GM19395 (cell line): Measurements from ENCODE around the gene RANBP10.

Source experiments
- ATAC-seq: cut with Tn5 transposase; IDR thresholded peaks from one replicate; pipeline ENCODE4 v1.9.1; 2021; ENCODE audit warnings: mild to moderate bottlenecking, moderate library complexity; ENCODE audit not compliant: unreplicated experiment

The RANBP10 gene

GRCh38 chr16:67749436-67750078, 56.8 kb downstream of the RANBP10 start:
- no peak for ATAC-seq

DNA sequence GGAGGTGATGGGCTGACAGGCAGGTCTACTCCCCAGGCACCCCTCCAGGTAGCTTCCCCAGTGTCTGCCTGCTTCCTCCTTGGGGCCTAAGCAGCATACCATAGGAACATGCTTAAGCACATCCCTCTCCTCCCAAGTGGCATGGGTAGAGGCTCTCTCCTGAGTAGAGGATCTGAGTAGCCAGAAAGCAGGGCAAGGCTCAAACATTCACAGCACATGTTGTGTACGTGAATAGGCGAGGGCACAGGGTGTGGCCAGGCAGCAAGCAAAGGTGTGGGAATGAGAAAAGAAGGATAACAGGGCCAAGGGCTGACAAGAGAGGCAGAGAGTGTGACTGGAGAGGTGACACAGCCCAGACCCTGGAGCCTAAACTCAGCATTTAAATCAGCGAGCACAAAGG, 57.5 kb downstream of the RANBP10 start:
- ATAC-seq: no peak

DNA sequence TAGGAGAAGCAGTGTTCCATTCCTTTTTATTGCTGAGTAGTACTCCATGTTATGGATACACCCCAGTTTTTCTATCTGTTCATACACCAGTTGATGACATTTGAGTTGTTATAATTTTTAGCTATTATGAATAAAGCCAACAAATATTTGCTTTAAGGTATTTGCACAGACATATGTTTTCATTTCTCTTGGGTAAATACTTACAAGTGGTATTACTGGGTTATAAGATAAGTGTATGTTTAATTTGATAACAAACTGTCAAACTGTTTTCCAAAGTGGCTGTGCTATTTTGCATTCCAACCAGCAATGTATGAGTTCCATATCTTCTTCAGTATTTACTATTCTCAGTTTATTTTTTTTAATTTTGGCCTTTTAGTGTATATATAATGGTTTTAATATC, 59.5 kb downstream of the RANBP10 start:
- no peak for ATAC-seq

DNA sequence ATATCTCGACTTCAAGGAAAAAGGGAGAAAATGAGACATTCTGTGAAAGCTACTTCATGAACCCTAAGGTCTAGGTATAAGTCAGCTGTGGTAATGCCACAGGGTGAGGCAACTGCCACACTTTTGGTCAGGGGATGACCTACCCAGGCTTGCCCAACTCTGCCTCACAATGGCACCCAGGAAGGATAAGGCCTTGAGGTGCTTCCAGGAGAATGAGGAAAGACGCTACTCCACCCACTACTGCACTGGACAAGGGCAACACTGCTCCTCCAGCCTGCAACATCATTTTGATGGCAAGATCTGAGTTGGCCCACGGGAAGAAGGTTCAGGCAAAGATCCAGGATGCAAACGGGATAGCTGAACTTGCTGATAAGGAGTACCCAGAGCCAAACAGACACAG, 65.2 kb downstream of the RANBP10 start:
- ATAC-seq: no peak

DNA sequence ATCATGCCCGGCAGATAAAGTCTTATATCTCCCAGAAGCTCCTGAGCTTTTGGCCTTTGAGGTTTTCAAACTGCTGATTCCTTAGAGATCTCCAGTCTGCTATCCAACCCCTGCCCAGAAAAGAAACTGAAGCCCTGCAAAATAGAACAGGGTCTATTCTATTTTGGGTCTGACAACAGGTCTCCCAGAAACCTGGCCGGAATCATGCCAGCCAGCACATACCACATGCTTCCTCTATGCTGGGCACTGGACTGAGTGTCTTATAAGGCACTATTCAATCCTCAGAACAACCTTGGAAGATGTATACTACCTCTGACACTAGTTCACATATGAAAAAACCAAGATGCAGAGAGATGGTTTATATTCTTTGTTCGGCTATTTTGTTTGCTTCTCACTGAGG, 66.0 kb downstream of the RANBP10 start:
- no peak for ATAC-seq

DNA sequence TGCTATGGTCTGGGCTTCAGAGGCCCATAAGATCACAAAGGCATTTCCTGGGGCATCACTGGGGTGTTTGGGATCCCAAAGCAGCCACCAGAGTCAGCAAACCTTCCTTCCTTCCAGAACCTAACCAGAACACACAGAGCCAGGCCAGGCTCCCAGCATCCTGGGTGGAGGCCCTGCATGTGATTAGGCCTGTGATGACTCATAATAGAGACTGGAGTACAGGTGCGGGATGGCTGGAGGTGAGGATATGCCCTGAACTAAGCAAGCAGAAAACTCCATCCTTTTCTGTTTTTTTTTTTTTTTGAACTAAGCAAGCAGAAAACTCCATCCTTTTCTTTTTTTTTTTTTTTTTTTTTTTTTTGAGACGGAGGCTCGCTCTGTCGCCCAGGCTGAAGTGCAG, 69.5 kb downstream of the RANBP10 start:
- no peak for ATAC-seq

- no peak for ATAC-seq
Measured at GRCh38 chr16:67734731-67735201, 71.6 kb downstream of the RANBP10 start.

DNA sequence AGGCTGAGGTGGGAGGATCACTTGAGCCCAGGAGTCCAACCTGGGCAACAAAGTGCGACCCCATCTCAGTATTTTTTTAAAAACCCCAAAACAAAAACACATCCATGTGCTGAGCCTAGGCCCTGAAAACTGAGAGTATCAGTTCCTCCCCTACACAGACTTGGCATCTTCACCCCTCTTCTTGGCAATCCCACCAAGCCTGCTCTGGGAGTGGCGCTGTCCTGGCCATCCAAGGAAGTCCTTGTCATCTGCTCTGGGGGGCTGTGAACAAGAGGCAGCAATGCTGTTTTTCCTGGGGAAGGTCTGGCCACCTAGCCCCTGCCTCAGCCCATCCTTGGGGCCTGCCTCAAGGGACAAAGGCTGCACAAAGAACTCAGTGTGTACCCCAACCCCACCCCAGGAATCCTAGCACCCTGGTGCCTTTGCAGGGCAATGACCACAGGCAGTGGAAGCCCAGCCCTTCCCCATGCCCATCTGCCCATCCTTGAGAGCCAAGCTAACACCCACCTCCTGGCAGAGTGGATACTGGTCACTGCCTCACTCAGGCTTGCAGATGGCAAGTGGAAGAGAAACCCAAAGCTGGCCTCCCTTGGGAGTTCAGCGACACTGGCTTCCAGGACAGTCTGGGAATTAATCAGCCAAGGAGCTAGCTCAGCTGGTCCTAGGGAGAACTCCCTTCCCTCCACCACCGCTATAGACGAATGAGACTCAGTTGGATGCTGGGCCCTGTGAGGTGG, 72.5 kb downstream of the RANBP10 start:
- ATAC-seq: no peak

GRCh38 chr16:67731753-67732095, 74.6 kb downstream of the RANBP10 start:
- ATAC-seq: no peak

- no peak for ATAC-seq
Measured at GRCh38 chr16:67731071-67731752, 75.1 kb downstream of the RANBP10 start.

- no peak for ATAC-seq
Measured at GRCh38 chr16:67730326-67730725, 76.0 kb downstream of the RANBP10 start.

DNA sequence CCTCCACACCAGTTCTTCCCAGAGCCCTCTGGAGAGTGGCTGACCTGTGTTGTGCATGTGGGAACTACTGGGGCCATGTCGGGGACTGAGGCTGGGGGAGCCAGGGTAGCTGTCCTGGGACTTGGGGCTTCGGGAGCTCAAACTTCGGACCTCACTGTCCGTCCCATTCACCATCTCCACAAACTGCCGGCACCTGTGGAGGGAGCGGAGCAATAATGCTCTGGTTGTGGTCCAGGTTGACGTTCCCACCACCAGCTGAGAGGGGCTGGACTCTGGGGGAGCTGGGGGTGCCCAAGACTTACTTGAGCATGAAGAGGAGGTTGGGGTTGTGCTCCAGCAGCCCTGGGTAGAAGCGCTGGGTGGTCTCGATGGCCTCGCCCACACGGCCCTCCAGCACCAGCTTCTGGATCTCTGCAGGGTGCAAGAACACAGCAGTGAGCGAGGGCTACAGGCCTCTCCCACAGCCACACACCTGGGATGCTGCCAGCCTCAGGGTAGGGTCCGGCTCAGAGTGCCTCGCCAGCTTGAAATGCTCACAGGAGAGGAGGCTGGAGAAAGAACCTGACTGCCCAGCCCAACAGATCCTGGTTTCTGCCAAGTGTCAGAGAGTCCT, 76.6 kb downstream of the RANBP10 start:
- no peak for ATAC-seq

- no peak for ATAC-seq
Measured at GRCh38 chr16:67727521-67728485, 78.6 kb downstream of the RANBP10 start.

GRCh38 chr16:67726106-67727034, 80.0 kb downstream of the RANBP10 start:
- no peak for ATAC-seq

- no peak for ATAC-seq
Measured at GRCh38 chr16:67723911-67724305, 82.5 kb downstream of the RANBP10 start.

DNA sequence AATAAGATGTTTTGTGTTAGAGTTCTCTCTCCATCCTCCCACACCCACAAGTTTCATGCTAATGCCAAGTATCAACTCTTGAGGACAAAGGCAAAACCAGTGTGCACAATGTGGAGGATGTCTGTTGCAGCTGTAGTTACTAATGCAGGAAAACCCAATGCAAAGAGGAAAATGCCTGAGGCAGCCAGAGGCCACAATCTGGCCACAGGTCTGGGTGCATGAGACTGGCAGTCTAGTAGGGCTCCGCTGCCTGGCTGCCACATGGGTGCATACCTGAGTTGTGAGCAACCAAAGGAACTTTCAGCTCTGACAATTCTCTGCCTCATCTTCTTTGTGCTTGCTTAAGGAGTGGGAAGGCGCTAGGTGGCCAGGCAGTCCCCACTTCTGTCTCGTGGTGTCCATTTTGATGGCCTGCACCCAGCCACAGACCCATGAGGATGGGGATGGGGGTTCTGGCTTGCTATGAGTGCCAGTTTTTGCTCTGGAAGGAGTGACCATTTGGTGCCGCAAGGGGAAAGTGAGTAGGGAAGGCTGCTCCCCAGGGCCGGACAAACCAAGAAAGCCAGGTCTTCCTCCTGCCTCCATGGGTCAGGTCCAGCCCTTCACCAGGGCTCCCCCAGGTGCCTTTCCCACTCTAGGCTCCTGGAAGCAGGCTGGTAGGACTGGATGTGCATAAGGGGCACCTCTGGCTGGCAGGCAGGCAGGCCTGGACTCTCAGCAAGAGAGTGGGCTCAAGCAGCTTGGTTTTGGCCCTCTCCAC, 83.0 kb downstream of the RANBP10 start:
- ATAC-seq: no peak

DNA sequence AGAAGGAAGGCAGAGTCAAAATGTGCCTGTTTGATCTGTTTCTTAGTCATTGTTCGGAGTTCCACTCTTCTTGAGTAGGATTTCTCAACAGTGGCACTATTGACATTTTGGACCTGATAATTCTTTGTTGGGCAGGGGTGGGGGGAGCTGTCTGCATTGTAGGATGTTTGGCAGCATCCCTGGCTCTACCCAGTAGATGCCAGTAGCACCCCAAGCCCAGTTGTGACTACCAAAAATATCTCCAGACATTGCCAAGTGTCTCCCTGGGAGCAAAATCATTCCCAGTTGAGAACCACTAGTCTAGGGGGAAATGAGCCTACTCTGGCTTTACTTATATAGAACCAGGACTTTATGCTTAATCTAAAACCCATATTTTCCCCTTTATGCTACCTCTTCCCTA, 86.1 kb downstream of the RANBP10 start:
- ATAC-seq: no peak

DNA sequence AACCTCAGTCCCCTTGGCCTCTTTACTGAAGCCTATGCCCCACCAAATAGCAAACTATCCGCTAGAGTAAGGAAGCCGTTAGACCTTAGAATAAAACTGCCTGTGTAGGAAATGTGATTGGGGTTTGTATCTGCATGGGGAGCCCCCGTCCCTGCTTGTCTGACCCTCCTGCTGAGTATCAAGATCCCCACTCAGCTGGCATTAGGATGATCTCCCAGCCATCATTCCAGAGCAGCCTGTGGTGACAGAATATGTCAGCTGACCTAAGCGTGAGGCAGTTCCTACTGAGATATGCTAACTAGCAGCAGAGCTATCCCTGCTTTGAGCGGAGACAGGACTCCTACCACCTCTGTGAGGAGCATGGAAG, 86.6 kb downstream of the RANBP10 start:
- peak; percentile 30 for ATAC-seq
